Endothelial cell of umbilical vein (primary cell): Measurements from ENCODE around the gene HOXD3.
A peak's percentile ranks its signal among the peaks of the same experiment; 100 is the strongest.

Experiments used
- EZH2 ChIP-seq: IDR thresholded peaks from 2 replicates; pipeline ENCODE4 v1.6.1; 2012; ENCODE audit warnings: borderline replicate concordance, low read depth, mild to moderate bottlenecking, moderate library complexity, low read length, inconsistent platforms; ENCODE audit not compliant: severe bottlenecking
- POLR2A ChIP-seq: IDR thresholded peaks from 2 replicates; pipeline ENCODE4 v1.6.1; 2012; ENCODE audit warnings: low read depth, mild to moderate bottlenecking, control low read depth, low read length

GRCh38 chr2:176138923-176139660, 18.0 kb upstream of the HOXD3 start:
- TF ChIP-seq POLR2A (peak; percentile 50), EZH2 (no peak)
